KBM-7 (cell line): ENCODE results near the gene OSBPL9.
A peak's percentile ranks its signal among the peaks of the same experiment; 100 is the strongest.
"Not testable (repeated sequence)": the region's sequence is repeated elsewhere in the genome, so short reads cannot be mapped to it uniquely, and the experiment has no call there.

Experiments
- DNase-seq: peaks from one replicate; pipeline ENCODE4 v3.0.0-alpha.2; 2015
- in situ Hi-C: fragments of 300-500 bp; cut with MboI; formaldehyde crosslinking; loops from 2 replicates; pipeline ENCODE4 v1.14.3; 2020; ENCODE audit warnings: low sequenced_read_pairs, low pct_unique_long_range_greater_than_20kb, mixed read lengths

The OSBPL9 gene

DNA sequence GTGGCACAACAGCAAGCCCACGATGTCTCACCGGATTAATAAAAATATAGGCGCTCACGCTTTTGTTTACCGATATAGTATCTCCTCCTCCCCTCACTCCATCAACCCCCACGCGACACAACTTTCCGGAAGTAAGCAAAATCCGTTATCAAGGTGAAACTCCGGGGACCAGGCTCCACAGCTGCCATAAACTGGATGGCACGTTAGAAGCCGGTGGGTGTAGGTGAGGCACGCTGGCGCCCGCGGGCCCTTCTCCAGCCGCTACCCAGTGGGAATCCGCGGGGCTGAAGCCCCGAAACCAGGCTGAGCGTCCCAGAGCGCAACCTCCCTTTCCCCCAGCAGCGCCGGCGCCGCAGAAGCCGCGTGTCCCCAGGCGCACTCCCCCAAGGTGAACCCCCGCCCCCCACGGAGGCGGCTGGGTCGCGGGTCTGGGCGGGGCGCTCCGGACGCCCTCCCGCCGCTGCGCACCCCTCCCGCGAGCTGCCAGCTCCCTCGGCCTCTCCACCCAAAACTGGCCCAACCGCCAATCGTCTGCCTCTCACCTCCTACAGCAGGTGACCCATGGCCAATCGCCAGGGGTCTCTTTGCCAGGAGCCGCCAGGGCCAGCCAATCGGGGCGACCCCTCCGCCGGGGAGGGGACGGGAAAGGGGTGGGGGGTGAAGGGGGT lies 112.4 kb downstream of the OSBPL9 start:
- peak; percentile 97 for DNase-seq
- in situ Hi-C loops: no loop called here

DNA sequence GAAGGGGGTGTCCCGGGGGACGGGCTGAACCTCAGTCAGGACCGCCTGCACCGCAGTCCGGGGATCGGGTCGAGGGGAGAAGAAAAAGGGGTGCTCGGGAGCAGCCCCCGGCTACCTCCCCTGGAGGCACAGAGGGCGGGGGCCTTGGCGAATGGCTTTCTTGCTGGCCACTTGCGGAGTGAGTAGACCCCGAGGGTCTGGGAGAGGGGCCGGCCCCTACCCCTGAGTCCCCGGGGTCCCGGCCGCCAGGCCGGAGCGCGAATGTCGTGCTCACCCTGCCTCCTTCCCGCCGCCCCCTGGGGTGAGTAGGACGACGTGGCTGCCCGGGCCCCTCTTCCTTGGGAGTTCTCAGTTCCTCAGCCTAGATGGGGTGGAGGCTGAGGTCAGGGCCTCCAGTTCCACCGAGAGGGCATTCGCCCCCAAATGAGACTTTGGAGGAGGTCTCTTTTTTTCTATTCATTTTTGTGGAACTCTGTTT lies 113.0 kb downstream of the OSBPL9 start:
- in situ Hi-C loops: no loop called here
- DNase-seq: peak; percentile 65

DNA sequence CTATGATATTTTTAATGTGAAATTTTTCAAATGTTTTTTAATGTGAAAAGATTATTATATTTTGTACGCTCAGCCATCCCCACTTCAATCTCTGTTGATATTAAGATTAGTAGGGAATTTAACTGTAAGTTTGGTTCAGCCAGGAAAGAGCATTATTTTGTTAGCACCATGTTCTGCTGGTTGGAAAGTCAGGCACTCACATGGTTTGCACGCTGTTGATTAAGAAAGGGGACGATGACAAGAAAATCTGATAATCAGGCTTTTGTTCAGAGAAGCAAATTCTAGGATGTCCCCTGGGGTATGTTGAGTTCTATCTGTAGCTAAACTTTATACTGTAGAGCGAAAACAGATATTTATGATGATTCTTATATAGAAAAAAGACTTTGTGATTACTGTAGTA lies 115.1 kb downstream of the OSBPL9 start:
- in situ Hi-C loops: no loop called here
- no peak for DNase-seq

- in situ Hi-C loops: no loop called here
Observed at GRCh38 chr1:51732701-51733425, 116.0 kb downstream of the OSBPL9 start.

DNA sequence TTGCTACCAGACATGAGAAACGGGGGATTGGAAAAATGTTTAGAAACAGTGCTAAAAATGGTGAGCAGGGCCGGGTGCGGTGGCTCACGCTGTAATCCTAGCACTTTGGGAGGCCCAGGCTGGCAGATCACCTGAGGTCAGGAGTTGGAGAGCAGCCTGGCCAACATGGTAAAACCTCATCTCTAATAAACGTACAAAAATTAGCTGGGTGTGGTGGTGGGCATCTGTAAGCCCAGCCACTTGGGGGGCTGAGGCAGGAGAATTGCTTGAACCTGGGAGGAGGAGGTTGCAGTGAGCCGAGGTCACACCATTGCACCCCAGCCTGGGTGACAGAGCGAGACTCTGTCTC lies 116.5 kb downstream of the OSBPL9 start:
- in situ Hi-C loops, DNase-seq: not testable (repeated sequence)

More at GRCh38 chr1:51732701-51733425, 116.0 kb downstream of the OSBPL9 start:
- DNase-seq: no peak

GRCh38 chr1:51733793-51734522 lies 117.1 kb downstream of the OSBPL9 start:
- no peak for DNase-seq
- in situ Hi-C loops: no loop called here

DNA sequence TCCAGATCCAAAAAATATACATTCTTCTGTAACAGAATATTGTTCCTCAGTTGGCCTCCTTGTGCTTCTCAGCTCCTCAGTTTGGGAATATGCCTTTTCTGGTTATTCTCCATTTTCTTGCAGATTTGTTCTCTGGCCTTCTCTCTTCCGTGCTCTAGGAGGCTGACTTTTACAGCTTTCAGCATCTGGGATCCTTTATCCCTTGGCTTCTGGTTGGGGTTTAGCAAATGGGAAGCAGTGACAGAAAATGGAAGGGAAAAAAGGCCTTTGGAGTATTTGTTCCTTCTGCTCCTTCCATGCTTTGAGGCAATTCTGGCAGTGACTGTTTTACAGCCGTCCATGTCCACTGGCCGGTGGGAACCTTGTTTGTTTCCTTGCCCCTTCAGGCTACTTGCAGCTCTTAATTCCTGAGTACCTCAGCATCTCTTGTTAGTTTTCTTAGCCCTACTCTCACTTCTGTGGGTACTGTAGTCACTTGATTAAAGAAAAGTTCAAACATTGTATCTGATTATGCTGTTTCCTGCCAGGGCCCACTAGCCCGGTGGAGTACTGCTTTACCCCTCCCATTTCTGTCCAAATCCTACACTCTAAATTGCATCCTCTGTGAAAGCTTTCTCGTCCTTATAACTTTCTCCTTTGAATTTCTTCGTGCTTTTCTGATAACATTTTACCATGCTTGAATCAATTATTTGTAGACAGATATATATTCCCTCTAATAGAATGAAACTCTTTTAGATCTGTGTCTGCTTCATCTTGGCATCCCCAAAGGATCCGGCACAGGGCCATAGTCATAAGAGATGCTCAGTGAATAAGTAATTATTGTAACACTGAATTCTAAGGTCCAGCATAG lies 118.2 kb downstream of the OSBPL9 start:
- no peak for DNase-seq
- in situ Hi-C loops: no loop called here

DNA sequence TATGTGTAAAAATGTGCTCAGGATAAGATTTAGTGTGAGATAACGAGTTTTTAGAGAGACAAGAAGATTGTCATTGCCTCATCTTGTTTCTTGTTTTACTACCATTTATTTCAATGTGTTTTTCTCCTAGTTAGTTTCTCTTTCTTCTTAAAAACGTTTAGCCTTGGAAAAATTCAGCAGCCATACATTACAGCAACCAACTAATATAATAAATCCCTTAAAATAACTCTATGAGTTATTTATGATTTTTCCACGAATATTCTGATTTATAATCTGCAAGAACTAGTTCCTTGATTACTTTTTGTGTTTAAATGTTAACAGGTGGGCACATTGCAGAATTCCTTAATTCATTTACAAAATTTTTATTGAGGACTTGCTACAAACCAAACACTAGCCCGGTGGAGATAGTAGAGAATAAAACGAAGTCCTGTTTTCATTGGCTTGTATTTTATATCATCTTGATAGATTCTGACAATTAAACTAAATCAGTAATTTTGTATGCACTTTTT lies 118.9 kb downstream of the OSBPL9 start:
- in situ Hi-C loops: no loop called here
- no peak for DNase-seq

DNA sequence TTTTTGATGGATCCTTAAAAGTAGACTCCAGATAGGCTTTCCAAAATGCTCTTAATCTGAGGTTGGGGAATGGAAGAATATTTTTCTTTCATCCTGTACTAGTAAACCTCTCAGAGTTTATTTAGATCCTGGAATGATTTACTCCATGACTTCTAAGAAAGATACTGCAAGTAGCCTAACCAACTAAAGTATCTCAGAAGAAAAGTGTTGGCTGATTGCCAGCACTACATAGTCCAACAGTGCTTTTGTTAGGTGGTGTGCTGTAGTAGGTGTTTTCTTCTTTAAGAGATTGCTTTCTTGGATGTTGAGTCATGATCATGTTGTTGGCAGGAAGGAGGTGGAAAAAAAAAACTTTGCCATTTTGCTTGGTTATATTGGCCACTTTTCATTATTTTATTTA lies 119.8 kb downstream of the OSBPL9 start:
- in situ Hi-C loops: no loop called here
- DNase-seq: no peak

DNA sequence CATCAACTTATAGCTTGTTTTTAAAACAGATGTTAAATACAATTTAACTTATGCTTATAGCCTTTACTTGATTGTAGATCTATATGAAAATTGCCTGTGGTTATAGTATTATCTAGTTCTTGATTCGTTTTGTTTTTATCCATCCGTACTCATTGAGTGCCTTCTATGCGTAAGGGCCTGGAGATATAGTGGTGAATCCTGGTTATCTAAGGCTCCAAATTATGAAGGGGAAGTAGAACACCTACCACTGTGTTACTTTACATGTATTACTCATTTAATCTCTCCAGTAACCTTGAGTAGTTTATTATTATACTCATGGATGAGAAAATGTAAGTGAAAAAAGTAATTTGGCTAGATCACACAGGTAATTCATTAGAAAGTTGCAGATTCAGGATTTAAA lies 121.8 kb downstream of the OSBPL9 start:
- in situ Hi-C loops: no loop called here

DNA sequence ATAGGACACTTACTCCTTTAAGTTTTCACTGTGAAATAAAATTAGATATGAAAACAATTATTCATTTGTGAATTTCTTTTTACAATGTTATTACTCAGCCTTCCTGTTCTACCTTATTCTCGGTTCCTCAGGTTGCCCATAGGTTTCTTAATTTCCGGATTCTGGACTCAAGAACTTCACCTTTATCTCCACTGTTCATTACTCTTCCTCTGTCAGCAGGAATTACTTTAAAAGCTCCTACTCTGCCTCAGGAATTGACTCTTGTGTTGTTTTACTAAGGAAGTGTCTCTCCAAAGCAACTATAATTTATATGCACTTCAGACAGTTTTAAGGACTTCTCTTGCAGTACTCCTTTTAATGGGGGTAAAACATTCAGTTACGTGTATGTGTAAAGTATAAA lies 123.8 kb downstream of the OSBPL9 start:
- no peak for DNase-seq
- in situ Hi-C loops: no loop called here

More for the DNA sequence above, 121.8 kb downstream of the OSBPL9 start:
- no peak for DNase-seq

DNA sequence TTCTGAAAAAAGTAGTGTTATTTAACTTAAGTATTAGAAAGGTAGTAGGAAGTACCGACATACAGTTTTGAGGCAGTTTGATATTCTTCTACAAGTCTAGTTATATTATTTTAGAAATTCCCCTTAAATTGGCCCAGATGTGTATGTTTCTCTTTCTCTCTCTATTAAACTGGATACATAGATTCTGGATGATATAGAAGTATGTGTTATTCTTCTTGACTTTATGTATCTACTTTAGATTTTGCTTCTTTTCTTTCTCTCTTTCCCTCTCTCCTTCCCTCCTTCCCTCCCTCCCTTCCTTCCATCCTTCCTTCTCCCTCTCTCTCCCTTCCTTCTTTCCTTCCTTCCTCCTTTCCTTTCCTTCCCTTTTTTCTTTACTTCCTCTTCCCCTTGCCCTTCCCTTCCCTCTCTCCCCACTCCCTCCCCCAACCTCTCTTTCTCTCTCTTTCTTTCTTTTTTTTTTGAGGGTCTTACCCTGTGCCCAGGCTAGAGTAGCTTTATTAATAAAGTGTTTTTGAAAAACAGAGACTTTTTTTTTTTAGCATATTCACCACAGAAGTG lies 124.3 kb downstream of the OSBPL9 start:
- in situ Hi-C loops: no loop called here
- DNase-seq: no peak

DNA sequence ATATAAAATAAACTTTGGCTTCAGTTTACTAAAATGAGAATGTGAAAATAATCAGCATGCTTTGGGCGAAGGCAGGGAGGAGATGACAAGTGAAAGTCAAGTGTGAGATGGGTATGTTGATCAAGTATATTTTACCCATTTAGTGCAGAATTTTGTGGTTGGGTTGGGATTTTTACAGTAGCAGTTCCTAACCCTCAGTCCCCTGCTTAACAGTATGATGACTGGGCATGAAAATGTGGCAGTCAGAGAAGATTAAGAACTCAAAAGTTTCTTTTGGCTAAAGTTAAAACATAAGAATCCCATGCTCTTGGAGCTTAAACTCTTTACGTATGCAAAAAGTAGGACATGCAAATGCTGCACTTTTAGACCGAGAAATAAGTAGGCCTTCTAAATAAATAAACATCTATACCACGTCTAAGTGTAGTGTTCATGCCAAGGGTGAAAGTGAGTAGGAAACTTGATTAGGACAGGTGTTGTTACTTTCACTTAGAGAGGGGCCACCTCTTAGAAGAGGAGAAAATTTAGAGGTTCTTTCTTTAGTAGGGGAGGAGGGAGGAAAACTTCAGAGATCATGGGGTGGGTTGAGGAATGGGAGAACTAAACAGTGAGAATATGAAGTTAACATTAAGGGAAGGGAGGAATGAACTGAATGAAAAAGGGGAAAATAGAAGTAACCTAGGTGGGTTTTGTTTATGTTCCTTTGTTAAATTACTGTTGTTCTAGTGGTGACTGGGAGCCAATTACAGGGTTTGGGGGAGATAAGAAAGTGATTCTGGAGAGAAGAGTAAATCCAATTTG lies 127.8 kb downstream of the OSBPL9 start:
- DNase-seq: no peak
- in situ Hi-C loops: no loop called here

DNA sequence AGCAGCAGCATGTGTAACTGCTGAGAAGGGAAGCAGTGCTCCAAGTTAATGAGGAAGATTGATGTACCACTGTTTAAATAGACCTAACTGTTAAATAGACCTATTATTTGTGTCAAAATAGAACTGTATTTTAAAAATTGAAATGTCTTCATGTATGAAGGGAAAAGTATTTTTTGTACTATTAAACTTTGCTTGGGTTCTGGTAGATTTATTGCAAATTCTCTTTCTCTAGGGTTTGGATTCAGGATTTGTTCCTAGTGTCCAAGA lies 128.3 kb downstream of the OSBPL9 start:
- DNase-seq: no peak

GRCh38 chr1:51749151-51749550 lies 132.3 kb downstream of the OSBPL9 start:
- no peak for DNase-seq
- in situ Hi-C loops: no loop called here

More for the DNA sequence above, 128.3 kb downstream of the OSBPL9 start:
- in situ Hi-C loops: no loop called here

DNA sequence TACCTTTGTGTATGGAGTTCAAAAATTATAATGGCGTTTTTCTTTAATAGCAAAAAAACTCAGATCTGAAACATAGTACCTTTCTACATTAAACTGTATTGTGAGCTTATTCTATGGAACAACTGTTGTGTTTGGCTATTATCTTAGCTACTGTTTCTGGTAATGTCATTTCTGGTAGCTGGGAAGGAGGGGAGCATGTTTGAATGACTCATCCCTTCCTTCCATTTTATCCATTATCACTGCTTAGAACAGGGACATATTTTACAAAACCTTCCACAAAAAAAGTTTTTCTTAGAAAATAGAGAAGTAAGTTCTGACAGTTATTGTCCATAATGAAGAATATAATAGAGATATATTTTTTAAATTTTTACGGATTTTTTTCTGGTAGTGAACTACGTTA lies 133.3 kb downstream of the OSBPL9 start:
- in situ Hi-C loops: no loop called here
- peak; percentile 28 for DNase-seq

DNA sequence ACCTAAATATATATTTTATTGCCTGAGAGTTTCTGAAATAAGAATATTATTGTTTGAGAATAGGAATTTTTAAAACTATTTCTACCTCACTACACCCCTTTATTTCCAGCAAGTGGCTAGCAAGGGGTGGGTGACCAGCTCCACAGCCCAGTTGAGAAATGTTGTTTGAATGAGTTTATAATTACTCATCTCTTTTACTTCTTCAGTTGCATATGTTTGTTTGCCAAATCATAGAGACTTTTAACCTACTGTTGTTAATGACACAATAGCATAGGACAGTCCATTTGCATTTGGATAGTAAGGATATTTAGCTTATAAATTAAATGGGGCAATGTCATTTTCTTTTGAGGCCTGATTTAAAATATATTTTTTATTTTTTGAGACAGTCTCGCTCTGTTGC lies 133.8 kb downstream of the OSBPL9 start:
- DNase-seq: no peak
- in situ Hi-C loops: no loop called here
